Heart right ventricle (tissue), 16 donors: ENCODE data around the gene PLEKHO2. TPM values are rescaled to one million over a fixed set of nuclear protein-coding genes. Genes with fewer than 3 reads are reported as not detected.

Experiments
- ATAC-seq, 8 donors: fragments of 200-7000 bp; cut with Tn5 transposase; one replicate each; pipeline ENCODE4 v1.9.1; 2020; ENCODE audit warnings: mild to moderate bottlenecking in 8 of 8, moderate library complexity in 8 of 8, moderate number of reproducible peaks in 1 of 8
- DNase-seq, 2 donors: peaks; one replicate each; pipeline ENCODE4 v3.0.0-alpha.2; 2020
- H3K27ac ChIP-seq, 10 donors: fragments of 200-600 bp; sonication (generic) in 2 of 10; one replicate each; pipeline versions ENCODE4 v1.5.0 to v1.8.0; 2020 to 2022; ENCODE audit warnings: mild to moderate bottlenecking in 3 of 10
- H3K27me3 ChIP-seq, 7 donors: fragments of 200-600 bp; one replicate each; pipeline ENCODE4 v1.8.0; 2021 to 2022; ENCODE audit warnings: mild to moderate bottlenecking in 2 of 7
- H3K36me3 ChIP-seq, 9 donors: fragments of 200-600 bp; sonication (generic) in 1 of 9; one replicate each; pipeline versions ENCODE4 v1.5.0 to v1.8.0; 2020 to 2022; ENCODE audit warnings: mild to moderate bottlenecking in 2 of 9
- H3K4me1 ChIP-seq, 9 donors: fragments of 200-600 bp; sonication (generic) in 1 of 9; one replicate each; pipeline versions ENCODE4 v1.5.0 to v1.8.0; 2020 to 2022; ENCODE audit warnings: mild to moderate bottlenecking in 4 of 9
- H3K4me3 ChIP-seq, 10 donors: fragments of 200-600 bp; sonication (generic) in 2 of 10; one replicate each; pipeline versions ENCODE4 v1.5.0 to v1.8.0; 2020 to 2022; ENCODE audit warnings: mild to moderate bottlenecking in 7 of 10, moderate library complexity in 2 of 10
- H3K9me3 ChIP-seq, 11 donors: fragments of 200-600 bp in 10 of 11; sonication (generic) in 2 of 11; one replicate each; pipeline versions ENCODE4 v1.5.0 to v1.8.0; 2013 to 2022; ENCODE audit warnings: mild to moderate bottlenecking in 2 of 11, control low read depth in 1 of 11, moderate library complexity in 1 of 11
- CTCF ChIP-seq, 9 donors: fragments of 200-600 bp; sonication (generic) in 2 of 9; IDR thresholded peaks; one replicate each; pipeline versions ENCODE4 v1.5.0 to v1.8.0; 2021 to 2022; ENCODE audit warnings: antibody characterized with exemption in 9 of 9, mild to moderate bottlenecking in 5 of 9, moderate library complexity in 1 of 9
- WGBS, 2 donors: extraction: QIAGEN DNeasy Blood & Tissue Kit; methylation state at CpG; one replicate each; pipeline ENCODE4 v1.1.7; 2013; ENCODE audit warnings: inconsistent platforms in 1 of 2; 5-methylcytosine and 5-hydroxymethylcytosine counted together
- intact Hi-C, 10 donors: fragments of 100-400 bp; cut with DNase I; formaldehyde crosslinking; loops; one replicate each; pipeline versions ENCODE4 v1.11.1 to v1.14.2; 2022
- polyA plus RNA-seq, 2 donors: library from polyadenylated mRNA; stranded (reverse); fragments of 200-250 nt; gene quantifications; one replicate each; pipeline ENCODE4 v1.2.3, GENCODE V29; 2013
- total RNA-seq, 10 donors: library from RNA; stranded (reverse); fragmentation: NEBNext Ultra II Directional in 3 of 10; extraction: Animal tissue kit (Norgen Biotek cat#: 25700) in 3 of 10; gene quantifications; one replicate each; pipeline versions ENCODE4 v1.2.1 to v1.2.4, GENCODE V29; 2021 to 2023
- donor health status: Arrhythmogenic right ventricular cardiomyopathy.
- donor health status: ischemic (EF 13 %, LVEDD 7.1; RV severe dilation, severe dysfunction).
- donor health status: healthy with polysubstance abuse.
- donor health status: DM: no; HTN: yes; CAD: no.
- donor health status: DM: no; HTN: no; CAD: no.
- donor health status: ischemic (EF 25% LVEDD 6.9; RV normal size, moderate dysfunction).
- donor health status: ischemic (EF 25% LVEDD 5.7; RV mildly dilated, moderate dysfunction).
- donor health status: healthy.
- donor health status: DM: yes; HTN: yes; CAD: no.
- donor health status: Ischemic cardiomyopathy.
- donor health status: ischemic (EF 35%, LVEDD 5.7; RV mildly dilated, moderate dysfunction).
- donor health status: nonischemic (EF 11% LVEDD 7.7; RV severe dilation, severe dysfunction).
- donor health status: DM: yes; HTN: yes; CAD: no.
- donor health status: PGD.
- donor health status: ischemic (EF 29% LVEDD 5.4; RV normal size, mild dysfunction).
- donor health status: nonischemic (EF 23%, LVEDD 6.1; RV moderate dilation, normal function).

PLEKHO2 gene
- total and polyA plus RNA-seq, 12 donors = 5.9 to 24.2 (median 9.7) TPM

- H3K27me3 ChIP-seq = no peaks in the 10 kb centered on the region
- no peak for ATAC-seq
- TF ChIP-seq CTCF (IDR thresholded peaks at IDR 0.05) = no peak
- DNase-seq = no peak
- no peak overlapping the region for H3K27ac ChIP-seq
- H3K4me3 ChIP-seq = no peak overlapping the region
- H3K36me3 ChIP-seq = peaks cover 0 to 18% (median 0%) of the 10 kb centered on the region in 9 donors
- 88 to 96% methylated on average over 13 of the region's 13 CpGs for WGBS, 2 donors
- H3K9me3 ChIP-seq = no peaks in the 10 kb centered on the region
- peaks cover 0 to 9% (median 0%) of the 10 kb centered on the region in 9 donors for H3K4me1 ChIP-seq
- intact Hi-C loops = no loop called here
Observed at GRCh38 chr15:64816452-64816851, 25.3 kb upstream of the PLEKHO2 start.

- TF ChIP-seq CTCF (IDR thresholded peaks at IDR 0.05) = no peak
- 1 to 3% methylated on average over 17 of the region's 17 CpGs for WGBS, 2 donors
- Histone ChIP-seq H3K4me3 (peak overlapping the region; percentile 23 to 59 (median 51)), H3K4me1 (peaks cover 10 to 31% (median 19%) of the 10 kb centered on the region in 9 donors), H3K36me3 (peaks cover 0 to 4% (median 0%) of the 10 kb centered on the region in 9 donors), H3K9me3 (no peaks in the 10 kb centered on the region), H3K27ac (peak overlapping the region in 2 of 10 donors; percentile 7 to 12), H3K27me3 (peaks cover 0 to 11% (median 0%) of the 10 kb centered on the region in 7 donors)
- DNase-seq (no peak), ATAC-seq (peak in 4 of 8 donors; percentile 5 to 25 (median 13))
- intact Hi-C loops = no loop called here
Observed at GRCh38 chr15:64824929-64825430, 16.7 kb upstream of the PLEKHO2 start.

- TF ChIP-seq CTCF (IDR thresholded peaks at IDR 0.05) = peak in 2 of 9 donors; percentile 16 to 21
- Histone ChIP-seq H3K4me3 (peak within 1 kb of the TSS; percentile 23 to 59 (median 52)), H3K27me3 (peaks cover 0 to 11% (median 0%) of the 10 kb centered on the region in 7 donors), H3K4me1 (peaks cover 10 to 31% (median 19%) of the 10 kb centered on the region in 9 donors), H3K9me3 (no peaks in the 10 kb centered on the region), H3K36me3 (peaks cover 0 to under 1% (median 0%) of the 10 kb centered on the region in 9 donors), H3K27ac (peak within 1 kb of the TSS in 9 of 10 donors; percentile 43 to 87 (median 75))
- 3 to 4% methylated on average over 35 of the region's 35 CpGs for WGBS, 2 donors
- intact Hi-C loops = no loop called here
- peak; percentile 72 to 96 for DNase-seq
- peak; percentile 95 to 98 (median 98) for ATAC-seq
Observed at GRCh38 chr15:64825431-64826294, 16.1 kb upstream of the PLEKHO2 start, which contains the start of gene PIF1. Gene PIF1, minus strand, starts transcription at chr15:64825647. Its CDS starts 1,312 bp downstream, at chr15:64824335.

GRCh38 chr15:64828985-64829384 is 12.7 kb upstream of the PLEKHO2 start:
- no peak for DNase-seq
- no peaks in the 10 kb centered on the region for H3K9me3 ChIP-seq
- peaks cover 6 to 22% (median 19%) of the 10 kb centered on the region in 9 donors for H3K4me1 ChIP-seq
- no peak for TF ChIP-seq CTCF (IDR thresholded peaks at IDR 0.05)
- H3K36me3 ChIP-seq = no peaks in the 10 kb centered on the region
- no peak overlapping the region for H3K27ac ChIP-seq
- no peak for ATAC-seq
- intact Hi-C loops = no loop called here
- 94 to 97% methylated on average over 5 of the region's 5 CpGs for WGBS, 2 donors
- H3K27me3 ChIP-seq = peaks cover 0 to 6% (median 0%) of the 10 kb centered on the region in 7 donors
- H3K4me3 ChIP-seq = no peak overlapping the region
